ENCODE data around the gene PDK2.

DNA sequence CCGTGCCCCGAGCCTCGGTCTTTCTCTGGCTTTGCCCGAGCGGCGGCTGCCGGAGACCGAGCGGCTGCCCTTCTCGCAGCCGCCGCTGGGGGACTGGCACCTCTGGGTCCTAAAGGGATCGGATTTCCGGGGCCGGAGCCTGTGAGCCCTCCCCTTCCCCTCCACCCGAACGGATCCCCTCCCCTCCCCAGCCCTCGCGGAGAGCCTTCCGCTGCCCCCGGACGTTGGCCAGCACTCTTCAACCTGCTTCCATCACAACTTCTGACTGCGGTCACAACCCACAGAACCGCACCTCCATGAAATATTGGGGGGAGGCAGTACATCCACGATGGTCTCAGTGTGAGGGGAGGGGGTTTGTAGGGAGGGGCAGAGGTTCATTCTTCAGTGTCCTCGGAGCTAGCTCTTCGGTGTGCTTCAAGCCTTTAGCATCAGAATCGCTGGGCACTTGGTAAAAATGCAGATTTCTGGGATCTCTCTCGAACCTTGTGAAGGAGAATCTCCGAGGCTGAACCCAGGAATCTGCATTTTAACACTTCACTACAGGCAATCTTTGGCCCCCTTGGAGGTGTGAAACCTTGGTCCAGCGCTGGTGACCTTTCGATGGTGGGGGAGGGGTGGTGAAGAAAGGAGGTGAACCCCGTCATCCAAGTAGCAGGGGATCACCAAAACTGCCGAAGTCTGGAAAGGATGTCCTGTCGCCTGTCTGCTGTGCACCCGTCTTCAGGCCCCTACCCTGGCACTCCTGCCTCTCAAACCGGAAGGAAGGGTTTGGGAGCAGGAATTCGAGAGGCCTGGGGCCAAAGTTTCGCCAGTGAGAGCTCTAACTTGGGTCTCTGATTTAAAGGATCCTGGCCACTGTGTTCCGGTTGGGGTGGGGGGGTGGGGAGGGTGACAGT, 56.1 kb downstream of the PDK2 start:
- TF ChIP-seq, protein P1, sequence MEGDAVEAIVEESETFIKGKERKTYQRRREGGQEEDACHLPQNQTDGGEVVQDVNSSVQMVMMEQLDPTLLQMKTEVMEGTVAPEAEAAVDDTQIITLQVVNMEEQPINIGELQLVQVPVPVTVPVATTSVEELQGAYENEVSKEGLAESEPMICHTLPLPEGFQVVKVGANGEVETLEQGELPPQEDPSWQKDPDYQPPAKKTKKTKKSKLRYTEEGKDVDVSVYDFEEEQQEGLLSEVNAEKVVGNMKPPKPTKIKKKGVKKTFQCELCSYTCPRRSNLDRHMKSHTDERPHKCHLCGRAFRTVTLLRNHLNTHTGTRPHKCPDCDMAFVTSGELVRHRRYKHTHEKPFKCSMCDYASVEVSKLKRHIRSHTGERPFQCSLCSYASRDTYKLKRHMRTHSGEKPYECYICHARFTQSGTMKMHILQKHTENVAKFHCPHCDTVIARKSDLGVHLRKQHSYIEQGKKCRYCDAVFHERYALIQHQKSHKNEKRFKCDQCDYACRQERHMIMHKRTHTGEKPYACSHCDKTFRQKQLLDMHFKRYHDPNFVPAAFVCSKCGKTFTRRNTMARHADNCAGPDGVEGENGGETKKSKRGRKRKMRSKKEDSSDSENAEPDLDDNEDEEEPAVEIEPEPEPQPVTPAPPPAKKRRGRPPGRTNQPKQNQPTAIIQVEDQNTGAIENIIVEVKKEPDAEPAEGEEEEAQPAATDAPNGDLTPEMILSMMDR (IDR thresholded peaks at IDR 0.05) = peak; percentile 66 to 81 (median 73)
- TF ChIP-seq POLR2A (IDR thresholded peaks at IDR 0.05) = peak; percentile 39 to 56
